ENCODE measurements around the gene ALK. TPM values are rescaled to one million over a fixed set of nuclear protein-coding genes. Genes with fewer than 3 reads are reported as not detected.

ALK gene
- total and polyA plus RNA-seq, 10 of the 15 experiments (the other 5 are each of a cell fraction or from before 2014, with no cell fraction given) = 0.11 TPM; not detected in 9

GRCh38 chr2:29430382-29431112, 490.8 kb downstream of the ALK start:
- Histone ChIP-seq H3K36me3 (ENCODE audit: control insufficient read depth in 2 of 2, insufficient read depth in 2 of 2, low read length in 1 of 2) (no peaks in the 10 kb centered on the region), H3K4me3 (no peak overlapping the region), H3K9ac (ENCODE audit: control insufficient read depth, insufficient read depth, low read length) (no peak overlapping the region), H3K27ac (ENCODE audit: control insufficient read depth, insufficient read depth) (no peak overlapping the region), H3K9me3 (replicated peaks; ENCODE audit: control insufficient read depth, insufficient read depth, low read length) (no peaks in the 10 kb centered on the region; the same call in 2 of the 3 replicates), H3K4me2 (ENCODE audit: control insufficient read depth, insufficient read depth) (no peak overlapping the region), H3K4me1 (ENCODE audit: control insufficient read depth, insufficient read depth, low read length) (no peaks in the 10 kb centered on the region), H4K20me1 (ENCODE audit: control insufficient read depth, insufficient read depth) (no peaks in the 10 kb centered on the region), H3K79me2 (ENCODE audit: control insufficient read depth, insufficient read depth, low read length) (no peaks in the 10 kb centered on the region), H2AFZ (ENCODE audit: control insufficient read depth, low read depth, low read length) (no peak overlapping the region), H3K27me3 (replicated peaks in 1 of 2; ENCODE audit: control insufficient read depth in 2 of 2, insufficient read depth in 2 of 2, low read length in 1 of 2) (no peaks in the 10 kb centered on the region)
- ChIA-PET POLR2A (no interaction called here), RAD21 (ENCODE audit: unreplicated experiment) (no interaction called here), SMC1A (ENCODE audit: uncharacterized antibody, unreplicated experiment) (no interaction called here), CTCF (no interaction called here)
- FAIRE-seq = no peak
- in situ Hi-C loops (cut with MboI) (no loop called here), intact Hi-C loops (cut with micrococcal nuclease; ENCODE audit: unreplicated experiment) (no loop called here)
- no TSS peak for BruUV-seq (replicated peaks)
- DNase-seq (ENCODE audit: low read depth, low spot score) = no peak
- 29% methylated on average over 4 of the region's 4 CpGs for WGBS (ENCODE audit: insufficient coverage, insufficient replicate concordance, low lambda C conversion rate, missing lambda C conversion rate)
- ATAC-seq = no peak
- TF ChIP-seq ZNF687 (IDR thresholded peaks at IDR 0.05) (no peak), ATF3 (IDR thresholded peaks at IDR 0.05; ENCODE audit: borderline replicate concordance, extremely low read depth, low read depth, low read length) (no peak), SUPT20H (IDR thresholded peaks at IDR 0.05; ENCODE audit: borderline replicate concordance, control insufficient read depth, low read depth, low read length) (no peak), JUNB (IDR thresholded peaks at IDR 0.05) (no peak), RAD51 (IDR thresholded peaks at IDR 0.05) (no peak), TARDBP (IDR thresholded peaks at IDR 0.05; ENCODE audit: borderline replicate concordance) (no peak), SRF (IDR thresholded peaks at IDR 0.05; ENCODE audit: low read depth in 2 of 2, low read length in 2 of 2) (no peak), KDM1A (IDR thresholded peaks at IDR 0.05; ENCODE audit: borderline replicate concordance) (no peak), NR2C2 (IDR thresholded peaks at IDR 0.05; ENCODE audit: borderline replicate concordance, control insufficient read depth, insufficient read length, low read depth) (no peak), ZBTB33 (IDR thresholded peaks at IDR 0.05) (no peak), NFYB (IDR thresholded peaks at IDR 0.05; ENCODE audit: insufficient read depth, low read depth, low read length) (no peak), ZSCAN29 (IDR thresholded peaks at IDR 0.05) (no peak), POU2F2 (IDR thresholded peaks at IDR 0.05; ENCODE audit: borderline replicate concordance, low read depth, low read length) (no peak), EED (IDR thresholded peaks at IDR 0.05; ENCODE audit: low read depth) (no peak), PBX3 (IDR thresholded peaks at IDR 0.05; ENCODE audit: insufficient replicate concordance, low read depth, low read length) (no peak), MYB (IDR thresholded peaks at IDR 0.05; ENCODE audit: borderline replicate concordance, low read depth, low read length) (no peak)

Measured in GM12878 (cell line).